ENCODE measurements around the gene MICA.
"Not testable (repeated sequence)": the region's sequence is repeated elsewhere in the genome, so short reads cannot be mapped to it uniquely, and the experiment has no call there.

MICA gene

GRCh38 chr6:31414148-31414770 is 10.9 kb downstream of the MICA start:
- DNase-seq = not testable (repeated sequence)

GRCh38 chr6:31414771-31415265 is 11.4 kb downstream of the MICA start:
- DNase-seq = no peak

GRCh38 chr6:31416394-31417014 is 13.1 kb downstream of the MICA start:
- DNase-seq = no peak

- DNase-seq = no peak
These were observed 14.9 kb downstream of the MICA start for GRCh38 chr6:31418251-31418650.

- DNase-seq = no peak
These were observed 16.4 kb downstream of the MICA start for GRCh38 chr6:31419842-31420241.

- no peak for DNase-seq
These were observed 17.2 kb downstream of the MICA start for GRCh38 chr6:31420546-31420945.

GRCh38 chr6:31422587-31422986 is 19.2 kb downstream of the MICA start:
- no peak for DNase-seq

- DNase-seq = no peak
These were observed 20.2 kb downstream of the MICA start for GRCh38 chr6:31423550-31423949.

- no peak for DNase-seq
These were observed 23.3 kb downstream of the MICA start for GRCh38 chr6:31426395-31427354.

GRCh38 chr6:31430449-31430848 is 27.1 kb downstream of the MICA start:
- no peak for DNase-seq

GRCh38 chr6:31435051-31435450 is 31.7 kb downstream of the MICA start:
- DNase-seq = not testable (repeated sequence)

- no peak for DNase-seq
These were observed 34.8 kb downstream of the MICA start for GRCh38 chr6:31438222-31438621.

GRCh38 chr6:31438677-31439076 is 35.3 kb downstream of the MICA start:
- no peak for DNase-seq

GRCh38 chr6:31441365-31442267 is 38.2 kb downstream of the MICA start:
- peak; percentile 78 for DNase-seq

- no peak for DNase-seq
These were observed 43.1 kb downstream of the MICA start for GRCh38 chr6:31446481-31446880.

GRCh38 chr6:31446999-31447789 is 43.8 kb downstream of the MICA start:
- not testable (repeated sequence) for DNase-seq

GRCh38 chr6:31450751-31451150 is 47.4 kb downstream of the MICA start:
- DNase-seq = no peak

GRCh38 chr6:31452859-31453258 is 49.5 kb downstream of the MICA start:
- no peak for DNase-seq

GRCh38 chr6:31453259-31453658 is 49.9 kb downstream of the MICA start:
- no peak for DNase-seq

GRCh38 chr6:31459864-31460263 is 56.5 kb downstream of the MICA start:
- DNase-seq = not testable (repeated sequence)

- DNase-seq = no peak
These were observed 57.1 kb downstream of the MICA start for GRCh38 chr6:31460361-31461025.

Measured in activated CD4-positive, alpha-beta T cell treated with anti-CD3 and anti-CD28 coated beads for 1 hour (primary cell).